SK-N-SH treated with all-trans-retinoic acid at 6 μM for 48 hours (cell line): ENCODE results near the gene MYBPC3.

Experiments used
- CSDC2 ChIP-seq: fragments of 250-450 bp; sonication (Bioruptor Pico); IDR thresholded peaks from 2 replicates; pipeline ENCODE4 v1.5.0; 2020; ENCODE audit warnings: mild to moderate bottlenecking, moderate library complexity
- ESRRG ChIP-seq: fragments of 250-450 bp; sonication (Bioruptor Pico); IDR thresholded peaks from 2 replicates; pipeline ENCODE4 v1.6.1; 2021; ENCODE audit warnings: mild to moderate bottlenecking
- OSR1 ChIP-seq: fragments of 250-450 bp; sonication (Bioruptor Pico); IDR thresholded peaks from 2 replicates; pipeline ENCODE4 v1.8.0; 2022; ENCODE audit warnings: moderate library complexity, mild to moderate bottlenecking, inconsistent platforms
- RARB ChIP-seq: fragments of 250-450 bp; sonication (Bioruptor Pico); IDR thresholded peaks from 2 replicates; pipeline ENCODE4 v1.8.0; 2021; ENCODE audit warnings: mild to moderate bottlenecking, moderate library complexity
- TCF4 ChIP-seq: fragments of 250-450 bp; sonication (Bioruptor Pico); IDR thresholded peaks from 2 replicates; pipeline ENCODE4 v1.8.0; 2021; ENCODE audit warnings: mild to moderate bottlenecking, moderate library complexity, borderline replicate concordance
- ZFP30 ChIP-seq: fragments of 450-650 bp; formaldehyde crosslinking; IDR thresholded peaks from 2 replicates; pipeline ENCODE4 v1.5.0; 2022; ENCODE audit warnings: mild to moderate bottlenecking, moderate library complexity
- TF ChIP-seq, protein P1 (sequence below): fragments of 250-450 bp; sonication (Bioruptor Pico); IDR thresholded peaks from 2 replicates; pipeline ENCODE4 v1.8.0; 2021; ENCODE audit warnings: low read depth, mild to moderate bottlenecking, moderate library complexity, borderline replicate concordance
- TF ChIP-seq, protein P2 (sequence below): fragments of 250-450 bp; sonication (Bioruptor Pico); IDR thresholded peaks from 2 replicates; pipeline ENCODE4 v1.8.0; 2020; ENCODE audit warnings: mild to moderate bottlenecking, moderate library complexity, borderline replicate concordance

DNA sequence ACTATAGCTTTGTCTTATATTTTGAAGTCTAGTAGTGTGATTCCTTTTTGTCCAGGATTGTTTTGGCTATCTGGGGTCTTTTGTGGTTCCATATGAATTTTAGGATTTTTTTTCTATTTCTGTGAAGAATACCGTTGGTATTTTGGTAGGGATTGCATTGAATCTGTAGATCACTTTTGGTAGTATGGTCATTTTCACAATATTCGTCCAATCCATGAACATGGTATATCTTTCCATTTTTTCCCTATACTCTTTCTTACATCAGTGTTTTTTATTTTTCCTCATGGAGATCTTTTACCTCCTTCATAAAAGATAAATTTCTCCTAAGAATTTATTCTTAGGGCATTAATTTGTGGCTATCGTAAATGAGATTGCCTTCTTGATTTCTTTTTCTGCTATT lies 53.4 kb downstream of the MYBPC3 start:
- TF ChIP-seq RARB (CRISPR knock-in tag) (no peak), CSDC2 (CRISPR knock-in tag) (no peak), ZFP30 (CRISPR knock-in tag) (no peak), ESRRG (CRISPR knock-in tag) (no peak), OSR1 (CRISPR knock-in tag) (no peak), TCF4 (CRISPR knock-in tag) (no peak)
- TF ChIP-seq, protein P1, sequence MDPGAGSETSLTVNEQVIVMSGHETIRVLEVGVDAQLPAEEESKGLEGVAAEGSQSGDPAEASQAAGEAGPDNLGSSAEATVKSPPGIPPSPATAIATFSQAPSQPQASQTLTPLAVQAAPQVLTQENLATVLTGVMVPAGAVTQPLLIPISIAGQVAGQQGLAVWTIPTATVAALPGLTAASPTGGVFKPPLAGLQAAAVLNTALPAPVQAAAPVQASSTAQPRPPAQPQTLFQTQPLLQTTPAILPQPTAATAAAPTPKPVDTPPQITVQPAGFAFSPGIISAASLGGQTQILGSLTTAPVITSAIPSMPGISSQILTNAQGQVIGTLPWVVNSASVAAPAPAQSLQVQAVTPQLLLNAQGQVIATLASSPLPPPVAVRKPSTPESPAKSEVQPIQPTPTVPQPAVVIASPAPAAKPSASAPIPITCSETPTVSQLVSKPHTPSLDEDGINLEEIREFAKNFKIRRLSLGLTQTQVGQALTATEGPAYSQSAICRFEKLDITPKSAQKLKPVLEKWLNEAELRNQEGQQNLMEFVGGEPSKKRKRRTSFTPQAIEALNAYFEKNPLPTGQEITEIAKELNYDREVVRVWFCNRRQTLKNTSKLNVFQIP (CRISPR knock-in tag), result no peak
- TF ChIP-seq, protein P2, sequence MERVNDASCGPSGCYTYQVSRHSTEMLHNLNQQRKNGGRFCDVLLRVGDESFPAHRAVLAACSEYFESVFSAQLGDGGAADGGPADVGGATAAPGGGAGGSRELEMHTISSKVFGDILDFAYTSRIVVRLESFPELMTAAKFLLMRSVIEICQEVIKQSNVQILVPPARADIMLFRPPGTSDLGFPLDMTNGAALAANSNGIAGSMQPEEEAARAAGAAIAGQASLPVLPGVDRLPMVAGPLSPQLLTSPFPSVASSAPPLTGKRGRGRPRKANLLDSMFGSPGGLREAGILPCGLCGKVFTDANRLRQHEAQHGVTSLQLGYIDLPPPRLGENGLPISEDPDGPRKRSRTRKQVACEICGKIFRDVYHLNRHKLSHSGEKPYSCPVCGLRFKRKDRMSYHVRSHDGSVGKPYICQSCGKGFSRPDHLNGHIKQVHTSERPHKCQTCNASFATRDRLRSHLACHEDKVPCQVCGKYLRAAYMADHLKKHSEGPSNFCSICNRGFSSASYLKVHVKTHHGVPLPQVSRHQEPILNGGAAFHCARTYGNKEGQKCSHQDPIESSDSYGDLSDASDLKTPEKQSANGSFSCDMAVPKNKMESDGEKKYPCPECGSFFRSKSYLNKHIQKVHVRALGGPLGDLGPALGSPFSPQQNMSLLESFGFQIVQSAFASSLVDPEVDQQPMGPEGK (CRISPR knock-in tag), result no peak
